Thyroid gland (tissue), 4 donors: ENCODE measurements around the gene COL25A1. TPM values are rescaled to one million over a fixed set of nuclear protein-coding genes. Genes with fewer than 3 reads are reported as not detected.

ENCODE experiments used
- DNase-seq, 2 donors: peaks; one replicate each; pipeline ENCODE4 v3.0.0-alpha.2; 2019
- H3K27ac ChIP-seq, 3 donors: fragments of 200-600 bp; sonication (generic); 1 replicate in 2 of 3; 2 replicates in 1 of 3; pipeline ENCODE4 v1.5.1; 2016 to 2019; ENCODE audit warnings: mild to moderate bottlenecking in 1 of 3, moderate library complexity in 1 of 3
- H3K27me3 ChIP-seq: fragments of 200-600 bp; sonication (generic); one replicate; pipeline ENCODE4 v1.5.1; 2019
- H3K36me3 ChIP-seq, 2 donors: fragments of 200-600 bp; sonication (generic); one replicate each; pipeline ENCODE4 v1.5.1; 2016 to 2019
- H3K4me1 ChIP-seq, 2 donors: fragments of 200-600 bp; sonication (generic); one replicate each; pipeline ENCODE4 v1.5.1; 2017 to 2019
- H3K4me3 ChIP-seq, 3 donors: fragments of 200-600 bp; sonication (generic); replicated peaks in 1 of 3; 1 replicate in 2 of 3; 2 replicates in 1 of 3; pipeline ENCODE4 v1.5.1; 2016; ENCODE audit warnings: mild to moderate bottlenecking in 1 of 3
- H3K9me3 ChIP-seq: fragments of 200-600 bp; sonication (generic); one replicate; pipeline ENCODE4 v1.5.1; 2017
- CTCF ChIP-seq, 6 experiments: fragments of 200-600 bp in 3 of 6; fragments of 450-650 bp in 3 of 6; sonication (generic) in 3 of 6; IDR thresholded peaks; one replicate each; pipeline ENCODE4 v1.5.1; 2016 to 2019; ENCODE audit warnings: antibody characterized with exemption in 6 of 6, mild to moderate bottlenecking in 2 of 6, inconsistent platforms in 1 of 6, moderate library complexity in 1 of 6
- POLR2A ChIP-seq, 2 donors: fragments of 450-650 bp; IDR thresholded peaks; one replicate each; pipeline ENCODE4 v1.6.1; 2017; ENCODE audit warnings: antibody characterized with exemption in 2 of 2, mild to moderate bottlenecking in 2 of 2, moderate library complexity in 1 of 2
- WGBS, 2 donors: methylation state at CpG; one replicate each; pipeline ENCODE4 v1.1.5; 2017; 5-methylcytosine and 5-hydroxymethylcytosine counted together
- intact Hi-C: fragments of 100-400 bp; cut with DNase I; formaldehyde crosslinking; loops from one replicate; pipeline ENCODE4 v1.15.1; 2023
- total RNA-seq, 4 donors: library from RNA; depleted of rRNA; stranded (reverse); fragments of >200 nt; gene quantifications; one replicate each; pipeline ENCODE4 v1.2.3, GENCODE V29; 2016

COL25A1 gene
- total RNA-seq, 4 donors from 2014 or later = 5.5 to 21.0 (median 7.1) TPM

- no peak for TF ChIP-seq CTCF (IDR thresholded peaks at IDR 0.05)
- TF ChIP-seq POLR2A (IDR thresholded peaks at IDR 0.05) = no peak
- no peak for DNase-seq
- no peak overlapping the region for H3K4me3 ChIP-seq
These were observed 66.8 kb downstream of the COL25A1 start for GRCh38 chr4:109235683-109236082.

GRCh38 chr4:109234596-109234995 lies 67.9 kb downstream of the COL25A1 start:
- WGBS, 2 donors = 94 to 95% methylated on average over 2 of the region's 2 CpGs
- no peaks in the 10 kb centered on the region for H3K36me3 ChIP-seq
- intact Hi-C loops = no loop called here
- no peaks in the 10 kb centered on the region for H3K27me3 ChIP-seq
- H3K27ac ChIP-seq = no peak overlapping the region
- no peaks in the 10 kb centered on the region for H3K9me3 ChIP-seq
- DNase-seq = no peak
- no peak for TF ChIP-seq POLR2A (IDR thresholded peaks at IDR 0.05)
- TF ChIP-seq CTCF (IDR thresholded peaks at IDR 0.05) = no peak
- H3K4me3 ChIP-seq = no peak overlapping the region
- no peaks in the 10 kb centered on the region for H3K4me1 ChIP-seq

More at GRCh38 chr4:109235683-109236082, 66.8 kb downstream of the COL25A1 start:
- Histone ChIP-seq H3K27me3 (no peaks in the 10 kb centered on the region), H3K9me3 (no peaks in the 10 kb centered on the region), H3K36me3 (no peaks in the 10 kb centered on the region), H3K4me1 (no peaks in the 10 kb centered on the region), H3K27ac (no peak overlapping the region)
- intact Hi-C loops = no loop called here
- 94 to 100% methylated on average over 1 of the region's 1 CpG for WGBS, 2 donors

- Histone ChIP-seq H3K27me3 (no peaks in the 10 kb centered on the region), H3K4me3 (no peak overlapping the region), H3K4me1 (no peaks in the 10 kb centered on the region), H3K9me3 (no peaks in the 10 kb centered on the region), H3K36me3 (no peaks in the 10 kb centered on the region), H3K27ac (no peak overlapping the region)
- intact Hi-C loops = no loop called here
- no peak for DNase-seq
- WGBS, 2 donors = 78 to 89% methylated on average over 1 of the region's 1 CpG
- TF ChIP-seq CTCF (IDR thresholded peaks at IDR 0.05) = no peak
- no peak for TF ChIP-seq POLR2A (IDR thresholded peaks at IDR 0.05)
These were observed 68.9 kb downstream of the COL25A1 start for GRCh38 chr4:109233570-109233969.

GRCh38 chr4:109232681-109233080 lies 69.8 kb downstream of the COL25A1 start:
- WGBS, 2 donors = 85 to 93% methylated on average over 1 of the region's 1 CpG
- no peaks in the 10 kb centered on the region for H3K4me1 ChIP-seq
- no peaks in the 10 kb centered on the region for H3K27me3 ChIP-seq
- no peak for DNase-seq
- intact Hi-C loops = no loop called here
- H3K9me3 ChIP-seq = no peaks in the 10 kb centered on the region
- H3K4me3 ChIP-seq = no peak overlapping the region
- TF ChIP-seq CTCF (IDR thresholded peaks at IDR 0.05) = no peak
- TF ChIP-seq POLR2A (IDR thresholded peaks at IDR 0.05) = no peak
- no peaks in the 10 kb centered on the region for H3K36me3 ChIP-seq
- no peak overlapping the region for H3K27ac ChIP-seq

- intact Hi-C loops = no loop called here
- no peaks in the 10 kb centered on the region for H3K4me1 ChIP-seq
- no peak overlapping the region for H3K27ac ChIP-seq
- H3K27me3 ChIP-seq = no peaks in the 10 kb centered on the region
- no peaks in the 10 kb centered on the region for H3K9me3 ChIP-seq
- DNase-seq = no peak
- TF ChIP-seq POLR2A (IDR thresholded peaks at IDR 0.05) = no peak
- TF ChIP-seq CTCF (IDR thresholded peaks at IDR 0.05) = no peak
- 94 to 95% methylated on average over 1 of the region's 1 CpG for whole genome bisulfite sequencing, 2 donors
- H3K36me3 ChIP-seq = no peaks in the 10 kb centered on the region
- no peak overlapping the region for H3K4me3 ChIP-seq
These were observed 71.1 kb downstream of the COL25A1 start for GRCh38 chr4:109231331-109231730.
